Measurements from ENCODE around the gene STEAP4.

GRCh38 chr7:88355011-88355410 is 48.3 kb upstream of the STEAP4 start:
- no peak for TF ChIP-seq CTCF (IDR thresholded peaks at IDR 0.05; ENCODE audit: low read depth, low read length, missing input control)
- TF ChIP-seq YY1 (IDR thresholded peaks at IDR 0.05) = no peak
- TF ChIP-seq RXRA (IDR thresholded peaks at IDR 0.05) = no peak
- no peak for TF ChIP-seq SP1 (IDR thresholded peaks at IDR 0.05)
- TF ChIP-seq, protein P1, sequence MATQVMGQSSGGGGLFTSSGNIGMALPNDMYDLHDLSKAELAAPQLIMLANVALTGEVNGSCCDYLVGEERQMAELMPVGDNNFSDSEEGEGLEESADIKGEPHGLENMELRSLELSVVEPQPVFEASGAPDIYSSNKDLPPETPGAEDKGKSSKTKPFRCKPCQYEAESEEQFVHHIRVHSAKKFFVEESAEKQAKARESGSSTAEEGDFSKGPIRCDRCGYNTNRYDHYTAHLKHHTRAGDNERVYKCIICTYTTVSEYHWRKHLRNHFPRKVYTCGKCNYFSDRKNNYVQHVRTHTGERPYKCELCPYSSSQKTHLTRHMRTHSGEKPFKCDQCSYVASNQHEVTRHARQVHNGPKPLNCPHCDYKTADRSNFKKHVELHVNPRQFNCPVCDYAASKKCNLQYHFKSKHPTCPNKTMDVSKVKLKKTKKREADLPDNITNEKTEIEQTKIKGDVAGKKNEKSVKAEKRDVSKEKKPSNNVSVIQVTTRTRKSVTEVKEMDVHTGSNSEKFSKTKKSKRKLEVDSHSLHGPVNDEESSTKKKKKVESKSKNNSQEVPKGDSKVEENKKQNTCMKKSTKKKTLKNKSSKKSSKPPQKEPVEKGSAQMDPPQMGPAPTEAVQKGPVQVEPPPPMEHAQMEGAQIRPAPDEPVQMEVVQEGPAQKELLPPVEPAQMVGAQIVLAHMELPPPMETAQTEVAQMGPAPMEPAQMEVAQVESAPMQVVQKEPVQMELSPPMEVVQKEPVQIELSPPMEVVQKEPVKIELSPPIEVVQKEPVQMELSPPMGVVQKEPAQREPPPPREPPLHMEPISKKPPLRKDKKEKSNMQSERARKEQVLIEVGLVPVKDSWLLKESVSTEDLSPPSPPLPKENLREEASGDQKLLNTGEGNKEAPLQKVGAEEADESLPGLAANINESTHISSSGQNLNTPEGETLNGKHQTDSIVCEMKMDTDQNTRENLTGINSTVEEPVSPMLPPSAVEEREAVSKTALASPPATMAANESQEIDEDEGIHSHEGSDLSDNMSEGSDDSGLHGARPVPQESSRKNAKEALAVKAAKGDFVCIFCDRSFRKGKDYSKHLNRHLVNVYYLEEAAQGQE (IDR thresholded peaks at IDR 0.05) = no peak
- TF ChIP-seq ATF3 (IDR thresholded peaks at IDR 0.05) = no peak
- no peak for TF ChIP-seq TAF1 (conservative IDR thresholded peaks at IDR 0.05)
- no peak for TF ChIP-seq GABPA (IDR thresholded peaks at IDR 0.05 in 1 of 2, conservative IDR thresholded peaks at IDR 0.05 in 1 of 2)
- TF ChIP-seq, protein P2, sequence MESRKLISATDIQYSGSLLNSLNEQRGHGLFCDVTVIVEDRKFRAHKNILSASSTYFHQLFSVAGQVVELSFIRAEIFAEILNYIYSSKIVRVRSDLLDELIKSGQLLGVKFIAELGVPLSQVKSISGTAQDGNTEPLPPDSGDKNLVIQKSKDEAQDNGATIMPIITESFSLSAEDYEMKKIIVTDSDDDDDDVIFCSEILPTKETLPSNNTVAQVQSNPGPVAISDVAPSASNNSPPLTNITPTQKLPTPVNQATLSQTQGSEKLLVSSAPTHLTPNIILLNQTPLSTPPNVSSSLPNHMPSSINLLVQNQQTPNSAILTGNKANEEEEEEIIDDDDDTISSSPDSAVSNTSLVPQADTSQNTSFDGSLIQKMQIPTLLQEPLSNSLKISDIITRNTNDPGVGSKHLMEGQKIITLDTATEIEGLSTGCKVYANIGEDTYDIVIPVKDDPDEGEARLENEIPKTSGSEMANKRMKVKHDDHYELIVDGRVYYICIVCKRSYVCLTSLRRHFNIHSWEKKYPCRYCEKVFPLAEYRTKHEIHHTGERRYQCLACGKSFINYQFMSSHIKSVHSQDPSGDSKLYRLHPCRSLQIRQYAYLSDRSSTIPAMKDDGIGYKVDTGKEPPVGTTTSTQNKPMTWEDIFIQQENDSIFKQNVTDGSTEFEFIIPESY (IDR thresholded peaks at IDR 0.05) = no peak

All from liver (tissue), 3 donors.